ENCODE results near the gene CCNJ.
A peak's percentile ranks its signal among the peaks of the same experiment; 100 is the strongest.

Gene CCNJ

DNA sequence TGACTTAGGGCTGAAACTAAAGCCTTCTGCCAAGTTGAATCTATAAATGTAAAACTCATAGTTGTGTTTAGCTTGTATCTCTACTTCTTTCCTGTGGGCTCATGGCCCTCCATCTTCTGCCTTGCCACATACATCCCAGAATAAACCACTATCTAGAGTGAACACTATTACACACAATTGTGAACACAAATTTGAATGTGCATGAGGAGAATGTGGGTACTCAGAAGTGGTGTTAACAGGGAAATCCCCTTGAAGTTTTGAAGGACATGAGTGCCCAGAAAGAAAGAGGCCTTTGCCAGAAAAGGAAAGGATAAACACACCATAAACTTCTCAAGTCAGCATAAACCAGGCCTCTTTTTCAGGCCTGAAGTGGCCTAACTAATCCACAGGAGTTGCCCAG is 20.2 kb upstream of the CCNJ start:
- no peak overlapping the region for H3K27ac ChIP-seq
- H3K4me2 ChIP-seq: peak overlapping the region in 1 of 11 experiments; percentile 8; a peak in 1 of 22 replicates
- no peaks in the 10 kb centered on the region for H3K36me3 ChIP-seq
- no peak overlapping the region for H3K9ac ChIP-seq
- H3K9me3 ChIP-seq (replicated peaks in 1 of 11): peaks cover 0 to 3% (median 0%) of the 10 kb centered on the region in 11 experiments; a peak in 3 of 22 replicates
- H3K4me1 ChIP-seq: no peaks in the 10 kb centered on the region
- H4K20me1 ChIP-seq: no peaks in the 10 kb centered on the region
- no peak for TF ChIP-seq Cebpa-rat (IDR thresholded peaks at IDR 0.05)
- H3K27me3 ChIP-seq: no peaks in the 10 kb centered on the region
- no peak overlapping the region for H3K4me3 ChIP-seq

DNA sequence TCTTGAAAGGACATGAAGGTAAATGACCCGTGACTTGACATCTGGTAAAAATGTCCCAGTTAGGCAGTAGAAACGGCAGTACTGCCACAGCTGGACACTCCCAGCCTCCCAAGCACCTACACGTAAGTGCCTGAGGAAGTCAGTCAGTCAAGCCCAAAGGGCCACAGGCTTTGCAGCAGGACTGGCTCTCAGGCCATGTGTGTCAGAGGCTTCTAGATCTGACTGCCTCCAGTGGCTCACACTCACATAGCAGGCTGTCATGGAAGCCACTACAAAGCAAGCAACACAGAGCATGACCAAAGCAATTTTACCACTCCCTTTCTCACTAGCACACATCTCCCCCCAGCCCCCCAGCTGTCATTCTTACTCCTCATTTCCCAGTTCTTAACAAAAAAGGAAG is 17.8 kb upstream of the CCNJ start:
- Histone ChIP-seq H3K27ac (no peak overlapping the region), H3K4me2 (no peak overlapping the region), H3K9me3 (replicated peaks in 1 of 11) (peaks cover 0 to 6% (median 0%) of the 10 kb centered on the region in 11 experiments; a peak in 4 of 22 replicates), H3K27me3 (no peaks in the 10 kb centered on the region), H3K4me3 (no peak overlapping the region), H3K36me3 (no peaks in the 10 kb centered on the region), H3K4me1 (no peaks in the 10 kb centered on the region), H4K20me1 (no peaks in the 10 kb centered on the region), H3K9ac (no peak overlapping the region)
- TF ChIP-seq Cebpa-rat (IDR thresholded peaks at IDR 0.05): no peak

DNA sequence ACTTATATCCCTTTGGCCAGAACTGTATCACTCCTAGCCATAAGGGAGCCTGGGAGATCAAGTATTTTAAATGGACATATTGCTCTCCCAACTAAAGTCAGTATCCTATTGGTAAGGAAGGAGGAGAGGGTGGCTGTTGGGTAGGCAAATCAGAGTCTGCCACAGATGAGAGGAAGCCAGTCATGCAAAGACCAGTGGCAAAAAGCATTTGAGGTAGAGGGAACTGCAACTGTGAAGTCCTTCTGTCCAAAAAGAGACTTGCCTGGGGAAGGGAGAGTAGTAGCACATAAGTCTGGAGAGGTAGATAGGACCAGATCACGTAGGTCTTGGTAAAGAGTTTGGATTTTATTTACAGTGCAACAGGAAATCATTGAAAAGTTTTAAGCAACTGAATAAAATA is 8.8 kb upstream of the CCNJ start:
- no peak overlapping the region for H3K4me3 ChIP-seq
- H3K27ac ChIP-seq: no peak overlapping the region
- no peaks in the 10 kb centered on the region for H3K27me3 ChIP-seq
- TF ChIP-seq Cebpa-rat (IDR thresholded peaks at IDR 0.05): no peak
- no peak overlapping the region for H3K4me2 ChIP-seq
- H3K36me3 ChIP-seq: no peaks in the 10 kb centered on the region
- no peak overlapping the region for H3K9ac ChIP-seq
- H3K9me3 ChIP-seq (replicated peaks in 1 of 11): peaks cover 9 to 23% (median 12%) of the 10 kb centered on the region in 11 experiments; a peak in 19 of 22 replicates
- H3K4me1 ChIP-seq: no peaks in the 10 kb centered on the region
- no peaks in the 10 kb centered on the region for H4K20me1 ChIP-seq

DNA sequence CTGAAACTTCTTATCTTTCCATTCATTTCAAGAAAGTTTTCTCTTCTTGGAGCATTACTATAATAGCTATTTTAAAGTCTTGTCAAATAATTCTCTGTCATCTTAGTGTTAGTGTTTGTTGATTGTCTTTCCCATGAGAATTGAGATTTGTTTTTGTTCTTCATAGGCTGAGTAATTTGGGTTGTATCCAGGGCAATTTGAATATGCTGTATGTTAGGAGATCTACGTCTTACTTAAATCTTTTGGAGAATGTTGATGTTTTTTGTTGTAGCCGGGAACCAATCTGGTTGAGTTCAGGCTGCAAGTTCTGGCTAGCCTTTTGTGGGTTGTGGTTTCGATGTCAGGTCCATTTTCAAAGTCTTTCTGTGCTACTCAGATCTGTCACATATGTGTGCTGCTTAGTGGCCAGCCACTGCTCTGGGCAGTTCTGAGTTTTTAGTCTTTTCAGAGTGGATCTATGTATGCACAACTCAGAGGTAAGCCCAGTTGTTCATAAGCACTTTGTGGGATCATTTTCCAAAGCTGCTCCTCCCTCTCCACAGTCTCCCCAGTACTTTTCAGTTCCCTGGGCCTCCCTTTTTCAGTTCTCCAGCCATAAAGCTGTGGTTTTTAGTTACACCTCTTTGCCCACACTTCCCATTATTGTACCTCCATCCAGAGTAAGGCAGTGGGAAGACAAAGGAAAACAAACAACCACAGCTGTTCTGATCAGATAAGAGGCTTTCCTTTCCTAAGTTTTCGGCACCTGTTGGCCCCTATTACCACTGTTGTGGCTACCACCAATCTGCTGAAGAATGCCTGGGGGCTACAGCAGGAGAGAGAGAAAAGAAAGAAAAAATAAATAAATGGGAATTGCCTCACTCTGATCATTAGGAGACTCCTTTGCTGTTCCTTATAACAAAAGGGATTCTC is 4.7 kb upstream of the CCNJ start:
- no peak for TF ChIP-seq Cebpa-rat (IDR thresholded peaks at IDR 0.05)
- Histone ChIP-seq H4K20me1 (no peaks in the 10 kb centered on the region), H3K4me1 (peaks cover 10 to 12% (median 11%) of the 10 kb centered on the region in 10 experiments), H3K27ac (no peak overlapping the region), H3K4me2 (no peak overlapping the region), H3K36me3 (no peaks in the 10 kb centered on the region), H3K27me3 (no peaks in the 10 kb centered on the region), H3K9ac (no peak overlapping the region), H3K4me3 (no peak overlapping the region), H3K9me3 (replicated peaks in 1 of 11) (peaks cover 9 to 23% (median 12%) of the 10 kb centered on the region in 11 experiments; a peak in 19 of 22 replicates)

DNA sequence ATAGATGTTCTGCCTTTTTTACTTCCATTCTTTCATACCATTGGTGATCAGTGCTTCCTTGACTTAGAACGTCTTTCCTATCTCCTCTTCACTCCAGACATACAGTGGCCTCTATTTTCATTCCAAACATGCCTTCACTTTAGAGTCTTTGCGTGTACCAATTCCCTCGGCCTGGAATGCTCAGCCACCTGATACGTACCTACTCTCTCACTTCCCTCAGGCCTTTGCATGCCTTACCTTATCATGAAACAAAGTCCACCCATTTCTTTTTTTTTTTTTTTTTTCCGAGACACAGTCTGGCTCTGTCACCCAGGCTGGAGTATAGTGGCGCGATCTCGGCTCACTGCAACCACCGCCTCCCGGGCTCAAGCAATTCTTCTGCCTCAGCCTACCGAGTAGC is 2.2 kb upstream of the CCNJ start:
- H3K9ac ChIP-seq: no peak overlapping the region
- H3K36me3 ChIP-seq: peaks cover 0 to 6% (median 6%) of the 10 kb centered on the region in 11 experiments; a peak in 8 of 22 replicates
- H3K4me1 ChIP-seq: peaks cover 17 to 23% (median 22%) of the 10 kb centered on the region in 10 experiments
- H3K27me3 ChIP-seq: no peaks in the 10 kb centered on the region
- TF ChIP-seq Cebpa-rat (IDR thresholded peaks at IDR 0.05): no peak
- no peak overlapping the region for H3K4me2 ChIP-seq
- H4K20me1 ChIP-seq: peaks cover 0 to 21% (median 8%) of the 10 kb centered on the region in 11 experiments; a peak in 13 of 22 replicates
- H3K27ac ChIP-seq: no peak overlapping the region
- H3K4me3 ChIP-seq: no peak overlapping the region
- H3K9me3 ChIP-seq (replicated peaks in 1 of 11): peaks cover 2 to 12% (median 8%) of the 10 kb centered on the region in 11 experiments; a peak in 17 of 22 replicates

DNA sequence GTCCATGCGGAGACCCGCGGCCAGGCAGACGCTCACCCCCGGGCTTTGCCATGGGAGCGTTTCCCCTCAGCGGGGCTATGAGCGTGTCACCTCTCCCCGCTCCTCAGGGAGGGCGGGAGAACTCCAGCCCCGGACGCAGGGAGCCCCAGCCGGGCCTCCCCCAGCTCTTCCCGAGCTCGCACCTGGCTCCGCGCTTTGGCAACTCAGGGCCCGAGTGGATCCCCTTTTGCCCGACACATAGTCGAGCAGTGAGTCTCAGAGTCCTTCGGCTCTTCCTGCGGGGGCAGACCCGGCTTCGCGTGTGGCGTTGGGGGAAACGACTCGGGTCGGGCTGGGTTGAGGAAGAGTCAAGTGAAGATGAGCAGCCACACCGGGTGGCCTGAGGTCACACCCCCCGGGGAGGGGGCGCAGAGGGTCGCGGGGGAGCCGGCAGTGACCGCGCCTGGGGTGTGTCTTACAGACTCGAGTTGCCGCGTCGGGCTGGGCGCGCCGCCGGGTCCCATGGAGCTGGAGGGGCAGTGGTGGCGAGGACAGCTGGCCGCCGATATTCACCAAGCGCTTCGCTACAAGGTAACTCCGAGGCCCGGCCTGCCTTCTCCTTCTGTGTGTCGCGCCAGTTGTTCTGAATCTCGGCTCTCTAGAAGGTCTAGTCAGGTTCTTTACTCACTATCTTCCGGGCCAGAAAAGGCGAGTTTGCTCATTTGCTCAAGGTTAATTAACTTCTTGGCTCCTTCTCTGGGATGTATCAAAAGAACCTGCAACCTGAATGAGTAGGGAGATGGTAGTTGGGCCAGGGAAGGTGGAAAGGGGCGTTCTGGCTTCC is 721 bp downstream of the CCNJ start:
- peaks cover 25 to 51% (median 44%) of the 10 kb centered on the region in 10 experiments for H3K4me1 ChIP-seq

DNA sequence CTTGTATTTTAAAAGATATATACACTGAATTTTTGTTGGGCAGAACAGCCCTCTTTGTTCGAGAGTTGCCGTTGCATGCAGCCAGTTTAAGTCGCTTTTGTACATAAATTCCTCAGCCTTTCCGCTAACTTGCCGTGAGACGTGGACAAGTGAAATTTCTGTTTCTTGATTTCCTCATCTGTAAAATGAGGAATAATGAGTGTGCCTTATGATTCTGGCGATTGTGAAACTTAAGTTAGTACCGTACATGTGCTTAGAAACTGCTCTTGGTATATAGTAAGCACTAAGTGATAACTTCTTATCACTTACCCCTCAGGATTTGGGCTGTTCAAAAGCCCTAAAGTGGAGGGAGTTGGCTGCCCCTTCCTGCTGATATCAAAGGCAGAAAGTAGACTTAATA is 1.4 kb downstream of the CCNJ start:
- H3K4me2 ChIP-seq: peak overlapping the region; percentile 82 to 97 (median 90)

More for the DNA sequence above, 721 bp downstream of the CCNJ start:
- Histone ChIP-seq H3K27me3 (no peaks in the 10 kb centered on the region), H3K27ac (peak overlapping the region; percentile 89 to 99 (median 96)), H3K9ac (peak overlapping the region; percentile 92 to 99 (median 97)), H3K9me3 (replicated peaks in 1 of 11) (no peaks in the 10 kb centered on the region), H3K4me3 (peak overlapping the region; percentile 70 to 93 (median 84)), H3K36me3 (peaks cover 19 to 36% (median 34%) of the 10 kb centered on the region in 11 experiments; a peak in 21 of 22 replicates), H4K20me1 (peaks cover 16 to 51% (median 38%) of the 10 kb centered on the region in 11 experiments; a peak in 19 of 22 replicates), H3K4me2 (peak overlapping the region; percentile 82 to 97 (median 90))
- no peak for TF ChIP-seq Cebpa-rat (IDR thresholded peaks at IDR 0.05)

DNA sequence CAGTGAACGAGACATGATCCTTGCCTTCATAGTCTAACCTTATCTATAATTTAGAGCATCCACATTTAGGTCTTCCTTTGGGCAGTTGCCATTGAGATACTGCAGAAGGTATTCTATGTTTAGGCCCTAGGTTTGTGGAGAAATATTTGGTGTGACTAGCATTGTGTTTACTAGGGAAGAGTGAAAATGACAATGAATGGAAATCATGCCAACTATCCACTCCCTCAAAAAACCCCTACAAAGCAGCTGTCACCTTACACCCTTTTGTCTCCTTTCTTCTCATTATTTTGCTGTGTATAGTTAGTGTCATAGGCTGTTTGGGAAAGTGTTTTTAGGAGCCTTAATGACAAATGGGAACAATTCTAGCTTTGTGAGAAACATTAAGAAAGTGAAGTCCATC is 3.2 kb downstream of the CCNJ start:
- peaks cover 25 to 54% (median 44%) of the 10 kb centered on the region in 10 experiments for H3K4me1 ChIP-seq
- H3K27ac ChIP-seq: no peak overlapping the region
- peaks cover 36 to 60% (median 57%) of the 10 kb centered on the region in 11 experiments; a peak in 21 of 22 replicates for H3K36me3 ChIP-seq
- no peak for TF ChIP-seq Cebpa-rat (IDR thresholded peaks at IDR 0.05)
- no peaks in the 10 kb centered on the region for H3K27me3 ChIP-seq
- peak overlapping the region; percentile 82 to 97 (median 90) for H3K4me2 ChIP-seq
- no peaks in the 10 kb centered on the region for H3K9me3 ChIP-seq (replicated peaks in 1 of 11)
- H3K9ac ChIP-seq: peak overlapping the region in 6 of 11 experiments; percentile 7 to 99 (median 98); a peak in 12 of 22 replicates
- H4K20me1 ChIP-seq: peaks cover 20 to 75% (median 61%) of the 10 kb centered on the region in 11 experiments; a peak in 19 of 22 replicates
- peak overlapping the region in 6 of 10 experiments; percentile 74 to 93 (median 87); a peak in 9 of 20 replicates for H3K4me3 ChIP-seq

More for the DNA sequence above, 1.4 kb downstream of the CCNJ start:
- Histone ChIP-seq H4K20me1 (peaks cover 16 to 57% (median 44%) of the 10 kb centered on the region in 11 experiments; a peak in 19 of 22 replicates), H3K9me3 (replicated peaks in 1 of 11) (no peaks in the 10 kb centered on the region), H3K4me1 (peaks cover 25 to 54% (median 44%) of the 10 kb centered on the region in 10 experiments), H3K9ac (peak overlapping the region; percentile 92 to 99 (median 97)), H3K27ac (peak overlapping the region; percentile 89 to 99 (median 96)), H3K36me3 (peaks cover 20 to 42% (median 39%) of the 10 kb centered on the region in 11 experiments; a peak in 21 of 22 replicates), H3K27me3 (no peaks in the 10 kb centered on the region), H3K4me3 (peak overlapping the region; percentile 70 to 93 (median 84))
- TF ChIP-seq Cebpa-rat (IDR thresholded peaks at IDR 0.05): 0 out of 22 replicates have a peak, but pooled peaks of 2 of the 11 experiments have one; percentile 18 to 24

Data from BLaER1 treated with 17β-estradiol and CSF1 and Interleukin-3, amounts not matched to agents 10 nM and 100 nM (cell line).